ENCODE data around the gene PLD1. TPM values are rescaled to one million over a fixed set of nuclear protein-coding genes. Genes with fewer than 3 reads are reported as not detected.
A peak's percentile ranks its signal among the peaks of the same experiment; 100 is the strongest.

PLD1 gene
- total RNA-seq, 1 donor from 2014 or later, result 31.3 TPM

GRCh38 chr3:171837698-171838097, 27.4 kb upstream of the PLD1 start:
- H3K9me3 ChIP-seq (ENCODE audit: control insufficient read depth in 3 of 3, low read length in 3 of 3), result no peaks in the 10 kb centered on the region
- H3K9ac ChIP-seq (ENCODE audit: low read depth in 1 of 3, low read length in 3 of 3), result no peak overlapping the region
- no peaks in the 10 kb centered on the region for H3K36me3 ChIP-seq (ENCODE audit: control insufficient read depth in 3 of 3, insufficient read depth in 3 of 3, low read length in 3 of 3)
- peaks cover 16 to 26% (median 17%) of the 10 kb centered on the region in 3 donors for H3K4me1 ChIP-seq (ENCODE audit: control insufficient read depth in 3 of 3, insufficient read depth in 3 of 3, low read length in 3 of 3)
- peak overlapping the region; percentile 54 for H3K27ac ChIP-seq (ENCODE audit: low read depth, low read length)
- no peaks in the 10 kb centered on the region for H3K27me3 ChIP-seq (ENCODE audit: control insufficient read depth in 3 of 3, insufficient read depth in 3 of 3, low read length in 3 of 3)
- no peak overlapping the region for H3K4me3 ChIP-seq (ENCODE audit: low read length in 3 of 3)

- H3K36me3 ChIP-seq (ENCODE audit: control insufficient read depth in 3 of 3, insufficient read depth in 3 of 3, low read length in 3 of 3), result no peaks in the 10 kb centered on the region
- H3K9me3 ChIP-seq (ENCODE audit: control insufficient read depth in 3 of 3, low read length in 3 of 3), result no peaks in the 10 kb centered on the region
- H3K27ac ChIP-seq (ENCODE audit: low read depth, low read length), result no peak overlapping the region
- no peak overlapping the region for H3K9ac ChIP-seq (ENCODE audit: low read depth in 1 of 3, low read length in 3 of 3)
- no peak overlapping the region for H3K4me3 ChIP-seq (ENCODE audit: low read length in 3 of 3)
- H3K4me1 ChIP-seq (ENCODE audit: control insufficient read depth in 3 of 3, insufficient read depth in 3 of 3, low read length in 3 of 3), result peaks cover 16 to 26% (median 17%) of the 10 kb centered on the region in 3 donors
- no peaks in the 10 kb centered on the region for H3K27me3 ChIP-seq (ENCODE audit: control insufficient read depth in 3 of 3, insufficient read depth in 3 of 3, low read length in 3 of 3)
Observed at GRCh38 chr3:171836855-171837254, 26.6 kb upstream of the PLD1 start.

DNA sequence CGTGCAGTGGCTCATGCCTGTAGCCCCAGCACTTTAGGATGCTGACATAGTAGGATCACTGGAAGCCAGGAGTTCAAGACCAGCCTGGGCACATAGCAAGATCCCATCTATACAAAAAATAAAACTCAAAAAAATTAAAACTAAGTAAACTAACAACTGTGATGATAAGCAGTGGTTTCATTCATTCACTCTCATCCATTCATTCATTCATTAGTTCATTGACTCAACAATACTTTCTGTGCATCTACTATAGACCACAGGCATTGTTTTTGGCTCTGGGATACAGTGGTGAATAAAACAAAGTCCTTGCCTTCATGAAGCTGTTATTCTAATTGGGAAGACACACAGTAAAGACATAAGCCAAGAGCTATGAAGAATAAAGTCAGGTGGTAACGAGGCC, 25.3 kb upstream of the PLD1 start:
- Histone ChIP-seq H3K27me3 (ENCODE audit: control insufficient read depth in 3 of 3, insufficient read depth in 3 of 3, low read length in 3 of 3) (no peaks in the 10 kb centered on the region), H3K36me3 (ENCODE audit: control insufficient read depth in 3 of 3, insufficient read depth in 3 of 3, low read length in 3 of 3) (no peaks in the 10 kb centered on the region), H3K4me1 (ENCODE audit: control insufficient read depth in 3 of 3, insufficient read depth in 3 of 3, low read length in 3 of 3) (peaks cover 16 to 26% (median 17%) of the 10 kb centered on the region in 3 donors), H3K27ac (ENCODE audit: low read depth, low read length) (peak overlapping the region; percentile 65), H3K9me3 (ENCODE audit: control insufficient read depth in 3 of 3, low read length in 3 of 3) (no peaks in the 10 kb centered on the region), H3K9ac (ENCODE audit: low read depth in 1 of 3, low read length in 3 of 3) (no peak overlapping the region), H3K4me3 (ENCODE audit: low read length in 3 of 3) (no peak overlapping the region)

DNA sequence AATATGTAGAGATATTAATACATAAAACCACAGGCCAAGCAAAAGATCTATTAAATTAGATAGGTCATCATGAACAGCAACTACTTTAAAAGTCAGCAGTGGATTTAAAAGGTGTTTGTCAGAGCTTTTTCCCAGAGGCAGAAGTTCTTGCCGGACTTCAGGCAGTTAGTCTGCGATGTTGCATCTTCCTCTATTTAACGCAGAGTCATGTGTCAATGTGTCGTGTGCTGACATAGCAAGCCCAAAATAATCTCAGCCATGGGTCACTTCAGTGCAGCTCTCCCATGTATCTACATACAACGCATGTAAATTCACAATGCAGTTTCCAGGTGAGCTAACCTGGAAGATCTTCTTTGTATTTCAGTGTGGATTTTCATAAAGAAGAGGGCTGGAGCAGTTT, 24.8 kb upstream of the PLD1 start:
- Histone ChIP-seq H3K27ac (ENCODE audit: low read depth, low read length) (peak overlapping the region; percentile 65), H3K9me3 (ENCODE audit: control insufficient read depth in 3 of 3, low read length in 3 of 3) (no peaks in the 10 kb centered on the region), H3K4me3 (ENCODE audit: low read length in 3 of 3) (no peak overlapping the region), H3K9ac (ENCODE audit: low read depth in 1 of 3, low read length in 3 of 3) (no peak overlapping the region), H3K4me1 (ENCODE audit: control insufficient read depth in 3 of 3, insufficient read depth in 3 of 3, low read length in 3 of 3) (peaks cover 16 to 26% (median 17%) of the 10 kb centered on the region in 3 donors), H3K36me3 (ENCODE audit: control insufficient read depth in 3 of 3, insufficient read depth in 3 of 3, low read length in 3 of 3) (no peaks in the 10 kb centered on the region), H3K27me3 (ENCODE audit: control insufficient read depth in 3 of 3, insufficient read depth in 3 of 3, low read length in 3 of 3) (no peaks in the 10 kb centered on the region)

GRCh38 chr3:171834461-171834801, 24.1 kb upstream of the PLD1 start:
- no peaks in the 10 kb centered on the region for H3K36me3 ChIP-seq (ENCODE audit: control insufficient read depth in 3 of 3, insufficient read depth in 3 of 3, low read length in 3 of 3)
- H3K27ac ChIP-seq (ENCODE audit: low read depth, low read length), result peak overlapping the region; percentile 65
- peak overlapping the region in 1 of 3 donors; percentile 43 for H3K9ac ChIP-seq (ENCODE audit: low read depth in 1 of 3, low read length in 3 of 3)
- H3K4me1 ChIP-seq (ENCODE audit: control insufficient read depth in 3 of 3, insufficient read depth in 3 of 3, low read length in 3 of 3), result peaks cover 16 to 26% (median 17%) of the 10 kb centered on the region in 3 donors
- H3K4me3 ChIP-seq (ENCODE audit: low read length in 3 of 3), result no peak overlapping the region
- no peaks in the 10 kb centered on the region for H3K27me3 ChIP-seq (ENCODE audit: control insufficient read depth in 3 of 3, insufficient read depth in 3 of 3, low read length in 3 of 3)
- H3K9me3 ChIP-seq (ENCODE audit: control insufficient read depth in 3 of 3, low read length in 3 of 3), result no peaks in the 10 kb centered on the region

- Histone ChIP-seq H3K27ac (ENCODE audit: low read depth, low read length) (peak overlapping the region; percentile 65), H3K4me1 (ENCODE audit: control insufficient read depth in 3 of 3, insufficient read depth in 3 of 3, low read length in 3 of 3) (peaks cover 16 to 24% (median 17%) of the 10 kb centered on the region in 3 donors), H3K36me3 (ENCODE audit: control insufficient read depth in 3 of 3, insufficient read depth in 3 of 3, low read length in 3 of 3) (no peaks in the 10 kb centered on the region), H3K27me3 (ENCODE audit: control insufficient read depth in 3 of 3, insufficient read depth in 3 of 3, low read length in 3 of 3) (no peaks in the 10 kb centered on the region), H3K9ac (ENCODE audit: low read depth in 1 of 3, low read length in 3 of 3) (peak overlapping the region in 1 of 3 donors; percentile 43), H3K9me3 (ENCODE audit: control insufficient read depth in 3 of 3, low read length in 3 of 3) (no peaks in the 10 kb centered on the region), H3K4me3 (ENCODE audit: low read length in 3 of 3) (no peak overlapping the region)
Observed at GRCh38 chr3:171833789-171834460, 23.6 kb upstream of the PLD1 start.

DNA sequence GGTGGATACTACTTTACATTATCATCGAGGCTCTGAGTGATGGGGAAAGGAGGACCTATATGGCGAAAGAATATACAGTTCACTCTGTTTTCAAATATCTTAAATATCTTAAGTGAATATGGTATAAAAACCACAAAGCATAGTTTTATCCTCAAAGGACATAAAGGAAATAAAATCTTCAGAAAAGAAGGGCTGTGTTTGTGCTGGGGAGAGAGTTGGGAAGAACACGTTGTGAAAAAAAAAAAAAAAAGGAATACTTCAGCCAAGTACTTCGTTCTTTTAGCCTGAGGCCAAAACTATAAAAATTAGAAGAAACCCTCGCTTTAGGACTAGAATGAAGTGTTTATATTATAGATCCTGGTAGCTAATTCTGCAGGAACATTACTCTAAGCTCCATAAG, 22.7 kb upstream of the PLD1 start:
- no peak overlapping the region for H3K27ac ChIP-seq (ENCODE audit: low read depth, low read length)
- no peaks in the 10 kb centered on the region for H3K36me3 ChIP-seq (ENCODE audit: control insufficient read depth in 3 of 3, insufficient read depth in 3 of 3, low read length in 3 of 3)
- H3K4me1 ChIP-seq (ENCODE audit: control insufficient read depth in 3 of 3, insufficient read depth in 3 of 3, low read length in 3 of 3), result peaks cover 13 to 18% (median 16%) of the 10 kb centered on the region in 3 donors
- no peak overlapping the region for H3K4me3 ChIP-seq (ENCODE audit: low read length in 3 of 3)
- no peak overlapping the region for H3K9ac ChIP-seq (ENCODE audit: low read depth in 1 of 3, low read length in 3 of 3)
- no peaks in the 10 kb centered on the region for H3K9me3 ChIP-seq (ENCODE audit: control insufficient read depth in 3 of 3, low read length in 3 of 3)
- H3K27me3 ChIP-seq (ENCODE audit: control insufficient read depth in 3 of 3, insufficient read depth in 3 of 3, low read length in 3 of 3), result no peaks in the 10 kb centered on the region

- Histone ChIP-seq H3K9ac (ENCODE audit: low read depth in 1 of 3, low read length in 3 of 3) (no peak overlapping the region), H3K27ac (ENCODE audit: low read depth, low read length) (no peak overlapping the region), H3K4me1 (ENCODE audit: control insufficient read depth in 3 of 3, insufficient read depth in 3 of 3, low read length in 3 of 3) (peaks cover 13 to 18% (median 16%) of the 10 kb centered on the region in 3 donors), H3K27me3 (ENCODE audit: control insufficient read depth in 3 of 3, insufficient read depth in 3 of 3, low read length in 3 of 3) (no peaks in the 10 kb centered on the region), H3K4me3 (ENCODE audit: low read length in 3 of 3) (no peak overlapping the region), H3K9me3 (ENCODE audit: control insufficient read depth in 3 of 3, low read length in 3 of 3) (no peaks in the 10 kb centered on the region), H3K36me3 (ENCODE audit: control insufficient read depth in 3 of 3, insufficient read depth in 3 of 3, low read length in 3 of 3) (no peaks in the 10 kb centered on the region)
Observed at GRCh38 chr3:171831936-171832335, 21.7 kb upstream of the PLD1 start.

- H3K4me1 ChIP-seq (ENCODE audit: control insufficient read depth in 3 of 3, insufficient read depth in 3 of 3, low read length in 3 of 3), result peaks cover 11 to 15% (median 12%) of the 10 kb centered on the region in 3 donors
Observed at GRCh38 chr3:171830518-171830875, 20.2 kb upstream of the PLD1 start.

GRCh38 chr3:171829841-171830517, 19.7 kb upstream of the PLD1 start:
- no peaks in the 10 kb centered on the region for H3K27me3 ChIP-seq (ENCODE audit: control insufficient read depth in 3 of 3, insufficient read depth in 3 of 3, low read length in 3 of 3)
- H3K4me3 ChIP-seq (ENCODE audit: low read length in 3 of 3), result no peak overlapping the region
- no peaks in the 10 kb centered on the region for H3K36me3 ChIP-seq (ENCODE audit: control insufficient read depth in 3 of 3, insufficient read depth in 3 of 3, low read length in 3 of 3)
- no peak overlapping the region for H3K9ac ChIP-seq (ENCODE audit: low read depth in 1 of 3, low read length in 3 of 3)
- H3K9me3 ChIP-seq (ENCODE audit: control insufficient read depth in 3 of 3, low read length in 3 of 3), result no peaks in the 10 kb centered on the region
- H3K4me1 ChIP-seq (ENCODE audit: control insufficient read depth in 3 of 3, insufficient read depth in 3 of 3, low read length in 3 of 3), result peaks cover 6 to 13% (median 12%) of the 10 kb centered on the region in 3 donors
- H3K27ac ChIP-seq (ENCODE audit: low read depth, low read length), result peak overlapping the region; percentile 25

More at GRCh38 chr3:171830518-171830875, 20.2 kb upstream of the PLD1 start:
- Histone ChIP-seq H3K9ac (ENCODE audit: low read depth in 1 of 3, low read length in 3 of 3) (no peak overlapping the region), H3K9me3 (ENCODE audit: control insufficient read depth in 3 of 3, low read length in 3 of 3) (no peaks in the 10 kb centered on the region), H3K27me3 (ENCODE audit: control insufficient read depth in 3 of 3, insufficient read depth in 3 of 3, low read length in 3 of 3) (no peaks in the 10 kb centered on the region), H3K36me3 (ENCODE audit: control insufficient read depth in 3 of 3, insufficient read depth in 3 of 3, low read length in 3 of 3) (no peaks in the 10 kb centered on the region), H3K27ac (ENCODE audit: low read depth, low read length) (peak overlapping the region; percentile 25), H3K4me3 (ENCODE audit: low read length in 3 of 3) (no peak overlapping the region)

Measured in skeletal muscle tissue (tissue), 4 donors.